Measurements from ENCODE around the gene BRD9. TPM values are rescaled to one million over a fixed set of nuclear protein-coding genes. Genes with fewer than 3 reads are reported as not detected.

BRD9 gene
- total and polyA plus RNA-seq, 2 of the 13 experiments (the other 11 are each of a cell fraction or from before 2014, with no cell fraction given): 5.2 to 22.9 TPM

GRCh38 chr5:909086-909485 lies 16.5 kb upstream of the BRD9 start:
- FAIRE-seq: no peak

More at GRCh38 chr5:909086-909485, 16.5 kb upstream of the BRD9 start:
- ChIA-PET CTCF (ENCODE audit: low intra/inter-chr PET ratio, low total read pairs) (no interaction called here), POLR2A (no interaction called here)
- no TSS peak for BruUV-seq (replicated peaks)
- intact Hi-C loops (cut with micrococcal nuclease; ENCODE audit: unreplicated experiment) (no loop called here), in situ Hi-C loops (cut with HindIII; ENCODE audit: extremely low pct_ligation_motif_present, low pct_unique_long_range_greater_than_20kb) (no loop called here)
- Histone ChIP-seq H3K36me3 (replicated peaks in 1 of 2; ENCODE audit: control insufficient read depth in 1 of 2, insufficient read depth in 2 of 2, low read length in 2 of 2) (peaks cover 23 to 76% of the 10 kb centered on the region in 2 experiments), H3K9ac (ENCODE audit: insufficient read depth, low read depth, low read length) (no peak overlapping the region), H4K20me1 (ENCODE audit: insufficient read depth, low read length) (no peaks in the 10 kb centered on the region), H3K79me2 (ENCODE audit: insufficient read depth, low read length) (no peaks in the 10 kb centered on the region), H3K4me3 (replicated peaks in 1 of 3; ENCODE audit: insufficient read depth in 1 of 3, low read depth in 2 of 3, low read length in 3 of 3) (no peak overlapping the region), H3K4me2 (ENCODE audit: low read depth, low read length) (no peak overlapping the region), H3K27me3 (ENCODE audit: control insufficient read depth in 1 of 2, insufficient read depth in 2 of 2, low read length in 2 of 2) (no peaks in the 10 kb centered on the region), H3K9me3 (ENCODE audit: low read length) (no peaks in the 10 kb centered on the region), H3K27ac (ENCODE audit: extremely low read length, insufficient read depth, low read length) (no peak overlapping the region), H3K4me1 (ENCODE audit: insufficient read depth, low read length) (no peaks in the 10 kb centered on the region), H2AFZ (ENCODE audit: low read length) (no peak overlapping the region)
- WGBS (ENCODE audit: low lambda C conversion rate): 94% methylated on average over 8 of the region's 8 CpGs
- TF ChIP-seq ZNF766 (CRISPR knock-in tag; IDR thresholded peaks at IDR 0.05; ENCODE audit: borderline replicate concordance) (no peak), ZNF619 (CRISPR knock-in tag; IDR thresholded peaks at IDR 0.05) (no peak), KDM2A (CRISPR knock-in tag; IDR thresholded peaks at IDR 0.05; ENCODE audit: borderline replicate concordance, low read depth) (no peak), PBX3 (CRISPR knock-in tag; IDR thresholded peaks at IDR 0.05; ENCODE audit: borderline replicate concordance) (no peak), ZNF530 (CRISPR knock-in tag; IDR thresholded peaks at IDR 0.05; ENCODE audit: low read depth) (no peak), MATR3 (CRISPR knock-in tag; IDR thresholded peaks at IDR 0.05) (no peak), ZNF24 (IDR thresholded peaks at IDR 0.05) (no peak), RFXANK (CRISPR knock-in tag; IDR thresholded peaks at IDR 0.05) (no peak), HDAC2 (CRISPR knock-in tag; IDR thresholded peaks at IDR 0.05) (no peak), IKZF4 (CRISPR knock-in tag; IDR thresholded peaks at IDR 0.05; ENCODE audit: borderline replicate concordance, low read depth, not compliant biosample characterization) (no peak), FOSL2 (CRISPR knock-in tag; IDR thresholded peaks at IDR 0.05) (no peak), TAF1 (CRISPR knock-in tag; IDR thresholded peaks at IDR 0.05) (no peak), ZNF124 (CRISPR knock-in tag; IDR thresholded peaks at IDR 0.05) (no peak), ZNF800 (CRISPR knock-in tag; IDR thresholded peaks at IDR 0.05) (no peak), ZNF577 (CRISPR knock-in tag; IDR thresholded peaks at IDR 0.05; ENCODE audit: borderline replicate concordance, low read depth) (no peak)
- no peak for ATAC-seq
- DNase-seq (ENCODE audit: low spot score): no peak

Data from HepG2 (cell line).